Measurements from ENCODE around the gene PRCP.
"Not testable (repeated sequence)": the region's sequence is repeated elsewhere in the genome, so short reads cannot be mapped to it uniquely, and the experiment has no call there.

Gene PRCP

GRCh38 chr11:82859750-82860149 lies 40.5 kb downstream of the PRCP start:
- no peaks in the 10 kb centered on the region for H3K9me3 ChIP-seq
- peaks cover 14% of the 10 kb centered on the region; the same call in 1 of the 2 replicates for H3K36me3 ChIP-seq
- no peak overlapping the region for H3K4me3 ChIP-seq (ENCODE audit: low read depth, low read length)
- no peak for DNase-seq
- H3K4me1 ChIP-seq: peaks cover 5% of the 10 kb centered on the region
- TF ChIP-seq CTCF (IDR thresholded peaks at IDR 0.05; ENCODE audit: low read depth, low read length): no peak
- no peaks in the 10 kb centered on the region for H3K27me3 ChIP-seq

- DNase-seq: no peak
- peaks cover 14% of the 10 kb centered on the region; the same call in 1 of the 2 replicates for H3K36me3 ChIP-seq
- H3K4me1 ChIP-seq: no peaks in the 10 kb centered on the region; the same call in 1 of the 2 replicates
- no peak for TF ChIP-seq CTCF (IDR thresholded peaks at IDR 0.05; ENCODE audit: low read depth, low read length)
- H3K9me3 ChIP-seq: no peaks in the 10 kb centered on the region
- no peak overlapping the region for H3K4me3 ChIP-seq (ENCODE audit: low read depth, low read length)
- no peaks in the 10 kb centered on the region for H3K27me3 ChIP-seq
These were observed 41.6 kb downstream of the PRCP start for GRCh38 chr11:82858556-82859091.

- Histone ChIP-seq H3K4me3 (ENCODE audit: low read depth, low read length) (no peak overlapping the region), H3K9me3 (no peaks in the 10 kb centered on the region), H3K36me3 (peaks cover 14% of the 10 kb centered on the region; the same call in 1 of the 2 replicates), H3K4me1 (no peaks in the 10 kb centered on the region; the same call in 1 of the 2 replicates), H3K27me3 (no peaks in the 10 kb centered on the region)
- no peak for TF ChIP-seq CTCF (IDR thresholded peaks at IDR 0.05; ENCODE audit: low read depth, low read length)
- DNase-seq: no peak
These were observed 42.1 kb downstream of the PRCP start for GRCh38 chr11:82858133-82858532.

GRCh38 chr11:82857145-82857544 lies 43.1 kb downstream of the PRCP start:
- no peak for DNase-seq
- H3K36me3 ChIP-seq: peaks cover 14% of the 10 kb centered on the region; the same call in 1 of the 2 replicates
- TF ChIP-seq CTCF (IDR thresholded peaks at IDR 0.05; ENCODE audit: low read depth, low read length): no peak
- no peaks in the 10 kb centered on the region; the same call in 1 of the 2 replicates for H3K4me1 ChIP-seq
- no peaks in the 10 kb centered on the region for H3K27me3 ChIP-seq
- no peak overlapping the region for H3K4me3 ChIP-seq (ENCODE audit: low read depth, low read length)
- H3K9me3 ChIP-seq: no peaks in the 10 kb centered on the region

GRCh38 chr11:82855616-82856015 lies 44.6 kb downstream of the PRCP start:
- Histone ChIP-seq H3K9me3 (no peaks in the 10 kb centered on the region), H3K4me1 (no peaks in the 10 kb centered on the region; the same call in 1 of the 2 replicates), H3K4me3 (ENCODE audit: low read depth, low read length) (no peak overlapping the region), H3K36me3 (peaks cover 14% of the 10 kb centered on the region; the same call in 1 of the 2 replicates), H3K27me3 (no peaks in the 10 kb centered on the region)
- DNase-seq: no peak
- TF ChIP-seq CTCF (IDR thresholded peaks at IDR 0.05; ENCODE audit: low read depth, low read length): no peak

GRCh38 chr11:82854916-82855315 lies 45.3 kb downstream of the PRCP start:
- not testable (repeated sequence) for H3K4me3 ChIP-seq (ENCODE audit: low read depth, low read length); H3K27me3 ChIP-seq; DNase-seq; H3K4me1 ChIP-seq; H3K9me3 ChIP-seq
- H3K36me3 ChIP-seq: peaks cover 14% of the 10 kb centered on the region; the same call in 1 of the 2 replicates
